T1000 (cell line): ENCODE data around the gene SRA1.

Source experiments
- DNase-seq: peaks from one replicate; lab custom pipeline; 2025; ENCODE audit warnings: mixed read lengths; lab: John Stamatoyannopoulos, UW

SRA1 gene

DNA sequence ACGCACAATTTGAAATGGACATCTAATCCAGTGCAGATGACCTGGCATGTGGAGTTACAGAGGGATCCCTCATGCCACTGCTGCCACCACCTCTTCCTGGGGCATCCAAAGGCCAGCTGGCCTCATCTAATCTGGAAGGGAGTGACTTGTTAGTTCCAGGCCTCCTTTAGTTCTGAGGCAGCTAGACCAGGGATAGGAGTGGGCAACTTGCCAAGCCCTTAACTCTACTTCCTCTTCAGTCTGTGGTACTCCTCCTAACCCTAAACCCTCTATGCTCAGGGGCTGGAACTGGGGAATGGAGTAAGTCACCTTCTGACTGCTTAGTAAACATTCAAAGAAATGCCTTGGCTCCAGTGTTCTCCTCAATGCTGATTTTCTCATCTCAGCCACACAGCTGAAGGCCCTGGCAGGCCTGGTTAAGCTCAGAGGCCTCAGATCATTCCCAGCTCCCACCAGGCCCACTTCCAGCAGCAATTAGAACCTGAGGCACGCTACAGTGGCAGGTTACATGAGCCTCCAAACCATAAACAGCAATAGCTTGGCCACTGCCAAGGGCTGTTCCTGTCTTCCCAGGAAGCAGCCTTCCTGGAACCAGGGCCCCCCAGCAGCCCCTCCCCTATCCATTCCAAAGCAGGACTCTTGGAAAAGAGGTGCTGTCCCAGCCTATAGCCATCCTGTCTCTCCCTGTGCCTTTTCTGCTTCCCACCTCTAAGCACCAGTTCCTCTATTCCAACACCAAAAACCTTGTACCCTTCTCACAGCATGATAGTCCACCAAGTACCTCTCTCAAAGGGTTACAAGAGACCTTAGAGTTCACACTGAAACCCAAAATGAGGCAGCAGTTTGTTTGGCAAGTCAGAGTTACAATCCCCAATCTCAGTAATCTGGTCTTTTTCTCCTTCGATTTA is 7.8 kb downstream of the SRA1 start:
- DNase-seq, result no peak

DNA sequence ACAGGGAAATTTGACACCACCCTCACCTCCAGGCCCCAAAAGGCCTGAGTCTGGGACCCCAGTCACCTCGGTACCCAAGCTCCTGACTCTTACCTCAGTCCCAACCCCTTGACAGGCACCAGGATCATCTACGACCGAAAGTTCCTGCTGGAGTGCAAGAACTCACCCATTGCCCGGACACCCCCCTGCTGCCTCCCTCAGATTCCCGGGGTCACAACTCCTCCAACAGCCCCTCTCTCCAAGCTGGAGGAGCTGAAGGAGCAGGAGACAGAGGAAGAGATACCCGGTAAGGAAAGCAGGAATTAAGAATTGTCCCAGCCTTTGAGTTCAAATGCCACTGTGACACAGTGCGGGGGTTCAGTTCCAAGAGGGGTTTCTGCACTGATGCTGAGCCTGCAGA is 8.5 kb downstream of the SRA1 start:
- DNase-seq, result no peak

DNA sequence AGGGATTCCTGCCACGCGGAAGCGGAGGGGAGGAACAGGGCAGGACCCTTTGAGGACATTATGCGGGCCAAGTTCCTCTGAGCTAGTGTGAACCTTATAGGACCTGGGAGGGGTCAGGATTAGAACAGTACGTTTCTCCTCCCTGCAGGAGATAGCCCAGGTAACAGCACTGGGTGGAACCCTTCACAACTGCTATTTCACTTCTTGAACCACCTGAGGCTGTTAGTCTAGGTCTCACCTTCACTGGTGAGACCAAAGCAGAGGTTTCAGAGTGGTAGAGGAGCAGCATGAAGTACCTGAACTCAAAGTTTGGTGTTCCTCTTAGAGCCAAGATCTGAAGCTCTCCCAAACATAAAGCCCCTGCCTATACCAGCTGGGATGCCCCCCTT is 9.0 kb downstream of the SRA1 start:
- no peak for DNase-seq

DNA sequence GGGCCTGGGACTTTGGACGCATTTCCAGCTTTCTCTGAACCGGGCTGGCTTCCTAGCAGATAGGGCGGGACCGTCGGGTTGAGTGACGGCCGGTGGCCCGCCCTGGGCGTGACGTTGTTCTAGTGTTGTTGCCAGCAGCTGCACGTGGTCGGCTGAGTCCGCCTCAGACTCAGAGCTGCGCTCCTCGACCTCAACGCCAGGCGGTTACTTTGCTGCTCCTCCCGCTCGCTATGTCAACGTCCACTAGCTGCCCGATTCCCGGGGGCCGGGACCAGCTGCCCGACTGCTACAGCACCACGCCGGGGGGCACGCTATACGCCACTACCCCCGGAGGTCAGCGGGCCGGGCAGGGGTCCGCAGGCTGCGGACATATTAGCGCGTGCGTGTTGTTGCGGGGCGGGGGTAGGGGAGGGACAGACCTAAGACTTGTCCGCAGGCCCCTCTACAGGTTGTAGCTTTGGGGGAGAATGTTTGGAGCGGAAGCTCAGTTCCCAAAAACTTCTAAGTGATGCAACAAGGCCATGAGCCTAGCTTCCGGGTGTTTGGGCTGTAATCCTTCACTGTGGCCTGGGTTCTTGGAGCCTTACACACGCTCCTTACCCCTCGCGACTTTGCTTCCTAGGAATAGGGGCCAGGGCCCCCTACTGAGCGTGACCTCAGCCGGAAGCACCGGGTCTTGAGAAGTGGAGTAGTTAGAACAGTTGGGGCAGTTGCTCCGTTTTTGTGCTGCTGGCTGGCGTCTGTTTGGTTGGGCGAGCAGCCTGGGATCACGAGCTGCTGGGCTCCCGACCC is 9.6 kb downstream of the SRA1 start, which contains the start of gene EIF4EBP3:
TSS of gene EIF4EBP3 (plus strand) at position 155 of the 792 bp plus-strand sequence. CDS start at position 231, 76 bp downstream.
- DNase-seq, result no peak

DNA sequence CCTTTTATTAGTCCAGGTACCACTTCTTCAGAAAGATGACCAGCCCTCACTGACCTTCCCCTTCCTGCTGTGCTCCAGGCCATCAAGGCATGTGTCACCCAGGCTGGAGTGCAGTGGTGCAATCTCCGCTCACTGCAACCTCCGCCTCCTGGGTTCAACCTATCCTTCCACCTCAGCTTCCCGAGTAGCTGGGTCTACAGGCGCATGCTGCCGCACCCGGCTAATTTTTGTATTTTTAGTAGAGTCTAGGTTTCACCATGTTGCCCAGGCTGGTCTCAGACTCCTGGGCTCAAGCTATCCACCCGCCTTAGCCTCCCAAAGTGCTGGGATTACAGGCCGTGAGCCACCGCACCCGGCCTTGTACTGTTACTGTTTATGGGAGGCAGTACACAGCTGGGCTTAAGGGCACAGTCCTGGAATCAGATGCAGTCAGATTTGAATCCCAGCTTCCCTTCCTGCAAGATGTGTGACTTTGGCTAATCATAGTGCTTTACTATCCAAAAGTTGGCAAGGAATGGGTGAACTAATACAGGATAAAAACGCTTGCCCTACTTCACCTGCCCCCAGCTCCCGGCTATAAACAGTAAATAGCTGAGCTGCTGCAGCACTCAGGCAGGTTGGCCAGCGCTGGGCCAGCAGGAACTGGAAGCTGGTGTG is 10.3 kb downstream of the SRA1 start:
- DNase-seq, result no peak

DNA sequence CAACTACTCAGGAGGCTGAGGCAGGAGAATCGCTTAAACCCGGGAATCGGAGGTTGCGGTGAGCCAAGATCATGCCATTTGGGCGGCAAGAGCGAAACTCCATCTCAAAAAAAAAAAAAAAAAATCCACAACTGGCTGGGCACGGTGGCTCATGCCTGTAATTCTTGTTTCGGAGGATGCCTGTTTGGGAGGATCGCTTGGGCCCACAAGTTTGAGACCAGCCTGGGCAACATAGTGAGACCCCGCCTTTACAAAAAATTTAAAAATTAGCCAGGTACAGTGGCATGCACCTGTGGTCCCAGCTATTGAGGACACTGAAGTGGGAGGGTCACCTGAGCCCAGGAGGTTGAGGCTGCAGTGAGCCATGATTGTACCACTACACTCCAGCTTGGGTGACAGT is 11.7 kb downstream of the SRA1 start:
- no peak for DNase-seq

DNA sequence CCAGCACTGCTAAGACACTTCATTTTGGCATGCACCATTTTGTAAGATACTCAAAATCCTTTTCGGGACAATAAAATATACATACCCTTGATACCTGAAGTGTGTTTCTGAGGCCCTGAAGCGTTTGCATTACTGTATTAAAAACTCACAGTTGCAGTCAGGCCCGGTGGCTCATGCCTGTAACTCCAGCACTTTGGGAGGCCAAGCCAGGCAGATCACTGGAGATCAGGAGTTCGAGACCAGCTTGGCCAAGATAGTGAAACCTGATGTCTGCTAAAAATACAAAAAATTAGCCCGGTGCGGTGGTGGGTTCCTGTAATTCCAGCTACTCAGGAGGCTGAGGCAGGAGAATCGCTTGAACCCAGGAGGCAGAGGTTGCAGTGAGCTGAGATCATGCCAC is 12.3 kb downstream of the SRA1 start:
- DNase-seq, result no peak

DNA sequence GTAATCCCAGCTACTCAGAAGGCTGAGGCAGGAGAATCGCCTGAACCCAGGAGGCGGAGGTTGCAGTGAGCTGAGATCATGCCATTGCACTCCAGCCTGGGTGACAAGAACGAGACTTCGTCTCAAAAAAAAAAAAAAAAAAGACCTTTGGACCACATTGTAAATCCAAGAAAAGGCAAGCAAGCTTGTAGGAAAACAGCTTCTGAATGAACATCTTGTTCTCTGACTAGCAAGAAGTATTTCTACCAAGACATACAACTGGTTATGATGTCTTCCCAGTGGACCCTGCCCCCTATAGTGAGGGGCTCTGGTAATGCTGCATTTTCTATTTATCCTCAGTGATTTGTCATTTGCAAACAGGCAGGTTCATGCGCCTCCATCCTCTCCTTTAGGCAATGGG is 14.3 kb downstream of the SRA1 start:
- DNase-seq, result no peak

DNA sequence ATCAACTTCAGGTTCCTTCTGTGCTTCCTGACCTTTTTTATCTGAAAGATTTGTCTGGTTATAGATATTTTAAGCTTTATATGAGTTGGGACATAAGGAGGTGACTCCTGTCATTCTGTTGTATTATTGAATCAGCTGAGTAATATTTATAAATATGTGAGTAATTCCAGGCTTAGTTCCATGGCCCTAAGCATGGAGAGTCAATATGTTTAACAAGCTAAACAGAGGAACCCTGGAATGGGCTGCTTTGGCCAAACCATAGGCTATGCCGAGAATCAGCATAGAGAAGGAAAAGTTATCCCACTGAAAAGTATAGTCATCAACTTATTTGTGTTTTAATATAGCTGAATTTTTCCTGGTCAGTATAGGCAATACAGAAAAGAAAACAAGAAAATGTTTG is 17.0 kb downstream of the SRA1 start:
- DNase-seq, result no peak

DNA sequence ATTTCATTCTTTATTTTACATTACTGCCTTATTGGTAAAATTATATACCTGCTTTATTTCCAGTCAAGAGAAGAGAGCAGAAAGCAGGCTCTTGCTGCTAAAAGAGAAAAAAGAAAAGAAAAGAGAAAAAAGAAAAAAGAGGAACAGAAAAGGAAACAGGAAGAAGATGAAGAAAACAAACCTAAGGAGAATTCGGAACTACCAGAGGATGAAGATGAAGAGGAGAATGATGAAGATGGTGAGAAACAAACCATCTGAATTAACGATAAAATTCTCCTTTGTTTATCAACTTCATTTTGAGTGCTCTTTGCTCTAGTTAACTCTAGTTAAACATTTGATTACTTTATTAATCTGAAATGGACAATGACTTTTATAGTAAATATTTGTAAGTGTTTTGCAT is 33.3 kb downstream of the SRA1 start:
- no peak for DNase-seq

DNA sequence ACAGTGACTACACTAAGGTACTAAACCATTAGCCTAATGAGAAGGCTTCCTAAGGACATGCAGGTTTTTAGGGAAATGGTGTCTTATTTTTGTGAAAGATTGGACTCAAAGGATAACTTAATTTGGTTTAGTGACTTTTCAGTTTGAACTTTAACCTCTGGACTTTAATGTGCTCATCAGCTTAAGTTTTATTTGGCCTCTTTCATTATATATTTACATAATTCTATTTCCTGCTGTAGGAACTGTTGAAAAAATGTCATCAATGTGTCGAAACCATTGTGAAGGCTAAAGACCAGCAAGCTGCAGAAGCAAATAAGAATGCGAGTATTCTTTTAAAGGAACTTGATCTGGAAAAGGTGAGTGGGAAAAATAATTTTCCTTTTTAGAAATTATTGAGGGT is 44.1 kb downstream of the SRA1 start:
- no peak for DNase-seq

DNA sequence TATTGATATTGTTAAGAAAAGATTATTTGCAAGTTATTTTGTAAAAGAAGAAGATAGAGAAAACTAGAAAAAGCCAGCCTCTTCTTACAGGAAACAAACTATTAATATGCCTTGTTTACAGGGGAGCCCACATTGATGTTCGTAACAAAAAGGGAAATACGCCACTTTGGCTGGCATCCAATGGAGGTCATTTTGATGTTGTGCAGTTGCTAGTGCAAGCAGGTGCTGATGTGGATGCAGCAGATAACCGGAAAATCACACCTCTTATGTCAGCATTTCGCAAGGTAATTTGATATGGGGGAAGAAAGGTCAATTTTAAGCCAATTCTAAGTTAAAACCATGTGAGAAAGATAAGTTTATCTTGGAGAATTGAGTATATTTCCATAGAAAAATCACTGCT is 47.4 kb downstream of the SRA1 start:
- DNase-seq, result no peak

DNA sequence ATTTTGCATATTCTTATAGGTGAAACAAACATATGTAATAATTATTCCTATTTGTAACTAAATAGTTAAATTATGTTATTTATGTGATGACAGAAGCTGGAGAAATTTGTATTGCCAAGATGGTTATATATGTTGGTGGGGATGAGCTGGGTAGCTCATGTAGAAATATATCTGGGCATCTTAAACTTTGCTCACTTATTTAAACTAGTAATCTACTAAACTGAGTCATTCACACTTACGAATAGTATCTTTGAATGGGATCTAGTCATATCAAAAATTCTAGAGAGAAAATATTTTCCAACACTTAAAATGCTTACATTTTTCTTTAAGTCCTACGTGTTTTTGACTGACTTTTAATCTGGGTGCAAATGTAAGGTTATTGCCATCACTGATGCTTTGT is 54.4 kb downstream of the SRA1 start:
- DNase-seq, result no peak
